Calu3 (cell line): ENCODE measurements around the gene MREG. TPM values are rescaled to one million over a fixed set of nuclear protein-coding genes. Genes with fewer than 3 reads are reported as not detected.

Source experiments
- BruUV-seq: library from RNA; stranded (reverse); fragments of 400-500 nt; replicated peaks from 2 replicates; lab custom pipeline; 2021; lab: Mats Ljungman, UMichigan
- CTCF ChIA-PET: fragments of 300-600 bp; sonication (Branson Sonifier 250); formaldehyde crosslinking; loops from one replicate; lab custom pipeline; 2022; ENCODE audit warnings: antibody characterized with exemption; lab: Charles Lee
- DNase-seq: peaks from one replicate; pipeline ENCODE4 v3.0.0; 2022
- H3K27ac Mint-ChIP-seq: one replicate; pipeline ENCODE4 v1.8.0; 2022; ENCODE audit warnings: mixed read lengths; ENCODE audit not compliant: unreplicated experiment
- H3K27me3 Mint-ChIP-seq: one replicate; pipeline ENCODE4 v1.8.0; 2022; ENCODE audit warnings: mixed read lengths; ENCODE audit not compliant: unreplicated experiment
- H3K36me3 Mint-ChIP-seq: one replicate; pipeline ENCODE4 v1.8.0; 2022; ENCODE audit warnings: mild to moderate bottlenecking, moderate library complexity, mixed read lengths; ENCODE audit not compliant: insufficient read depth, unreplicated experiment
- H3K4me1 Mint-ChIP-seq: one replicate; pipeline ENCODE4 v1.8.0; 2022; ENCODE audit warnings: mild to moderate bottlenecking, low read depth, mixed read lengths; ENCODE audit not compliant: unreplicated experiment
- H3K4me3 Mint-ChIP-seq: one replicate; pipeline ENCODE4 v1.8.0; 2022; ENCODE audit warnings: mild to moderate bottlenecking, low read depth, moderate library complexity, mixed read lengths; ENCODE audit not compliant: unreplicated experiment
- H3K9me3 Mint-ChIP-seq: one replicate; pipeline ENCODE4 v1.8.0; 2022; ENCODE audit warnings: low read depth, mixed read lengths; ENCODE audit not compliant: unreplicated experiment
- CTCF ChIP-seq: fragments of 200-600 bp; IDR thresholded peaks from one replicate; pipeline ENCODE4 v1.8.0; 2022; ENCODE audit warnings: antibody characterized with exemption; ENCODE audit not compliant: unreplicated experiment
- intact Hi-C: fragments of 100-400 bp; cut with micrococcal nuclease; formaldehyde crosslinking; loops from one replicate; pipeline ENCODE4 v1.10.0; 2022; ENCODE audit not compliant: unreplicated experiment
- total RNA-seq: library from RNA; stranded (reverse); gene quantifications from 2 replicates; pipeline ENCODE4 v1.2.3, GENCODE V29; 2022

The MREG gene
- total RNA-seq, 1 experiment from 2014 or later, result 29.7 TPM

GRCh38 chr2:215918901-215919599, 94.3 kb downstream of the MREG start:
- no peak for TF ChIP-seq CTCF
- DNase-seq, result no peak
- intact Hi-C loops, result no loop called here
- Mint-ChIP-seq H3K4me3 (no peak overlapping the region), H3K4me1 (peaks cover 28% of the 10 kb centered on the region), H3K27me3 (no peaks in the 10 kb centered on the region), H3K9me3 (no peaks in the 10 kb centered on the region), H3K27ac (no peak overlapping the region), H3K36me3 (peaks cover 11% of the 10 kb centered on the region)
- no TSS peak for BruUV-seq
- CTCF ChIA-PET, result interaction anchor here (0.6 kb wide), 2 partner anchors 194 to 627 kb away, joined by 3 to 7 read pairs; no protein-coding TSS in a partner anchor

GRCh38 chr2:215917953-215918620, 95.3 kb downstream of the MREG start:
- no peak for DNase-seq
- H3K27me3 Mint-ChIP-seq, result no peaks in the 10 kb centered on the region
- no peaks in the 10 kb centered on the region for H3K9me3 Mint-ChIP-seq
- CTCF ChIA-PET, result interaction anchor here (0.5 to 0.6 kb wide), 2 partner anchors 626 kb away, joined by 4 to 7 read pairs; no protein-coding TSS in a partner anchor
- BruUV-seq, result no TSS peak
- H3K4me3 Mint-ChIP-seq, result no peak overlapping the region
- peaks cover 28% of the 10 kb centered on the region for H3K4me1 Mint-ChIP-seq
- H3K36me3 Mint-ChIP-seq, result peaks cover 11% of the 10 kb centered on the region
- no peak overlapping the region for H3K27ac Mint-ChIP-seq
- intact Hi-C loops, result no loop called here
- no peak for TF ChIP-seq CTCF

- no peak for DNase-seq
- Mint-ChIP-seq H3K4me1 (peaks cover 18% of the 10 kb centered on the region), H3K4me3 (no peak overlapping the region), H3K9me3 (no peaks in the 10 kb centered on the region), H3K27ac (no peak overlapping the region), H3K36me3 (no peaks in the 10 kb centered on the region), H3K27me3 (no peaks in the 10 kb centered on the region)
- CTCF ChIA-PET, result interaction anchor here (0.7 kb wide), 1 partner anchor 191 kb away, joined by 3 read pairs; no protein-coding TSS in a partner anchor
- BruUV-seq, result no TSS peak
- intact Hi-C loops, result no loop called here
- TF ChIP-seq CTCF, result no peak
Observed at GRCh38 chr2:215915441-215915840, 97.9 kb downstream of the MREG start.

GRCh38 chr2:215914777-215915165, 98.6 kb downstream of the MREG start:
- H3K27ac Mint-ChIP-seq, result no peak overlapping the region
- no TSS peak for BruUV-seq
- CTCF ChIA-PET, result interaction anchor here (0.7 kb wide), 2 partner anchors 38 to 191 kb away, joined by 3 to 4 read pairs; no protein-coding TSS in a partner anchor
- H3K4me3 Mint-ChIP-seq, result no peak overlapping the region
- DNase-seq, result no peak
- no peaks in the 10 kb centered on the region for H3K36me3 Mint-ChIP-seq
- no peak for TF ChIP-seq CTCF
- H3K9me3 Mint-ChIP-seq, result no peaks in the 10 kb centered on the region
- H3K27me3 Mint-ChIP-seq, result no peaks in the 10 kb centered on the region
- H3K4me1 Mint-ChIP-seq, result peaks cover 17% of the 10 kb centered on the region
- intact Hi-C loops, result loop anchor here (5.0 kb wide), 1 partner anchor 82 kb away; no protein-coding TSS in a partner anchor
